ENCODE results near the gene HOXC5.
A peak's percentile ranks its signal among the peaks of the same experiment; 100 is the strongest.

Gene HOXC5

DNA sequence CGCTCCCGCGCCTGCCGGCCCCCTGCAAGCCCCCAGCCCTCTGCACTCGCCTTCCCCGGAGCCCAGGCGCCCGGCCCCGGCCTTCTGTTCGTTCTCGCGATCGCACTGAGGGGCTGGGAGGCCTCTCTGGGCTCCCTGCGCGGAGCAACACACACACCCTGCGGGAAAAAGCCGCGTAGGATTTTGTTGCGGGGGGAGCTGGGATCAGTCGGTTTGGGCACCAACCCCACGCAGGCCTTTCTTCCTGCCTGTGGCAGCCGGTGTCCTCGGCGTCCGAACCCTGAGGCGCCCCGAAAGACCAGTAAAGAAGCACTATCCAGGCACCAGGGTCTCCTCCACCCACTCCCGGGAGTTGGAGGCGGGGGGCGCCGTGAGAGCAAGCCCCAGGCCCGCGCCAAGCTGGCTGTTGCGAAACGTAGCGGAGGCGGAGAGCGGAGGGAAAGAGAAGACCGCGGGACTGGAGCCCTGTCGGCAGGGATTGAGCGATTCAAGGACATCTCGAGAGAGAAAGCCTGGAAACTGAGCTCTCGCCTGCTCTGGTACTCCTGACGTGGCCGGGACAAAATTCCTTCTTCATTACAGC, 1.9 kb upstream of the HOXC5 start:
- H3K9me3 ChIP-seq (replicated peaks; ENCODE audit: insufficient read depth, low read length): no peaks in the 10 kb centered on the region
- TF ChIP-seq, protein P1, sequence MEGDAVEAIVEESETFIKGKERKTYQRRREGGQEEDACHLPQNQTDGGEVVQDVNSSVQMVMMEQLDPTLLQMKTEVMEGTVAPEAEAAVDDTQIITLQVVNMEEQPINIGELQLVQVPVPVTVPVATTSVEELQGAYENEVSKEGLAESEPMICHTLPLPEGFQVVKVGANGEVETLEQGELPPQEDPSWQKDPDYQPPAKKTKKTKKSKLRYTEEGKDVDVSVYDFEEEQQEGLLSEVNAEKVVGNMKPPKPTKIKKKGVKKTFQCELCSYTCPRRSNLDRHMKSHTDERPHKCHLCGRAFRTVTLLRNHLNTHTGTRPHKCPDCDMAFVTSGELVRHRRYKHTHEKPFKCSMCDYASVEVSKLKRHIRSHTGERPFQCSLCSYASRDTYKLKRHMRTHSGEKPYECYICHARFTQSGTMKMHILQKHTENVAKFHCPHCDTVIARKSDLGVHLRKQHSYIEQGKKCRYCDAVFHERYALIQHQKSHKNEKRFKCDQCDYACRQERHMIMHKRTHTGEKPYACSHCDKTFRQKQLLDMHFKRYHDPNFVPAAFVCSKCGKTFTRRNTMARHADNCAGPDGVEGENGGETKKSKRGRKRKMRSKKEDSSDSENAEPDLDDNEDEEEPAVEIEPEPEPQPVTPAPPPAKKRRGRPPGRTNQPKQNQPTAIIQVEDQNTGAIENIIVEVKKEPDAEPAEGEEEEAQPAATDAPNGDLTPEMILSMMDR (IDR thresholded peaks at IDR 0.05; ENCODE audit: low read length): no peak
- TF ChIP-seq EZH2phosphoT487 (IDR thresholded peaks at IDR 0.05; ENCODE audit: low read length) (peak; percentile 87), EZH2 (optimal IDR thresholded peaks at IDR 0.05; ENCODE audit: low read depth, low read length) (peak; percentile 99)
- H3F3A ChIP-seq (ENCODE audit: insufficient read depth, low read length): no peaks in the 10 kb centered on the region
- H3K4me1 ChIP-seq (ENCODE audit: low read length): no peaks in the 10 kb centered on the region
- no peaks in the 10 kb centered on the region for H3K79me2 ChIP-seq (ENCODE audit: low read length)
- H2AFZ ChIP-seq (ENCODE audit: low read length): no peak overlapping the region
- no peaks in the 10 kb centered on the region for H3K36me3 ChIP-seq (replicated peaks; ENCODE audit: insufficient read depth, low read length)
- peaks cover 98% of the 10 kb centered on the region for H3K27me3 ChIP-seq (replicated peaks; ENCODE audit: insufficient read depth, low read length)
- no peaks in the 10 kb centered on the region for H4K20me1 ChIP-seq (ENCODE audit: insufficient read depth, low read length)
- H3K27ac ChIP-seq (ENCODE audit: low read length): no peak overlapping the region
- H3K9ac ChIP-seq (ENCODE audit: low read length): no peak overlapping the region
- H3K4me3 ChIP-seq (ENCODE audit: low read length): no peak overlapping the region
- DNase-seq: no peak
- H3K9me2 ChIP-seq (replicated peaks; ENCODE audit: insufficient read depth, low read length): no peaks in the 10 kb centered on the region
- H3K4me2 ChIP-seq (ENCODE audit: low read depth, low read length): no peak overlapping the region

DNA sequence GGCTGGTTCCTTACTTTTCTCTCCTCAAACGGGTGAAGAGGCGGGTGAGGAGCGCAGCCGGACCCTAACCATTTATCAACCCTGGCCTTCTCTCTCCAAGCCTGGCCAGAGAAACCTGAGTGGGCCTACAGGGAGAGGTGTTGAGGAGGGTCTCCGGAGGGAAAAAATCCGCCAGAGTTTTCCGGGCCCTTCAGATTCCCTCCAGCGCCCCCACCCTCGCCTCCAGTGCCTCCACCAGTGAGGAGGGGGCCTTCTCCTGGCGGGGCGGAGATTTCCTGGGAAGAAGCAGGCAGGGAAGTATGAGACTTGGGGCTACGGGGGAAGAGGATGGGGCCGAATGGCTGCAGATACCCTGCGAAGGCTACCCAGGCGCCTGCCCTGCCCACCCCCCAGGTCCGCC, 1.4 kb upstream of the HOXC5 start:
- no peak overlapping the region for H3K27ac ChIP-seq (ENCODE audit: low read length)
- no peak overlapping the region for H3K9ac ChIP-seq (ENCODE audit: low read length)
- H2AFZ ChIP-seq (ENCODE audit: low read length): no peak overlapping the region

DNA sequence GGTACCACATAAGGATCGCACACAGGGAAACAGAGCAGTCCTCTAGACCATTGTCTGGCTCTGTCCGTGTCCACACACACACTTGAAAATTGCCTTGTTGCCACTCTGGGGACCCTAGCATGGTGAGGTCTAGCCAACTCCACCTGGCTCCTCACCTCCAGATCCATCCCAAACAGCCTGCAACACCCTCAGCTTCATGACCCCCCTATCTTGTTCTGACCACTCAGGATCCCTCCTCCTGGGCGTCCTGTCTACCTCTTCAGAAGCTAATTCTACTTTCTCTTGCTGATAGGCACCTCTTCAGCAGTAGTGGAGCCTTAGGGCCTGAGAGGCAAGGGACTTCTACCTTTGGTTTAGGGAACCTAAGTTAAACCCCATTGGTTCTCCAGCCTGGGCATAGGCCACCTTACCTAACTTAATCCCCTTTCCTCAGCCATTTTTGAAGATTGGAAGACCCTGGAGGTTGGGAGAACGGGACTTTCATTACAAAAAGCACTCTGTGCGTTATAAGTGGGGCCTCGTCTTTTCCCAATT, 697 bp upstream of the HOXC5 start:
- Histone ChIP-seq H4K20me1 (ENCODE audit: insufficient read depth, low read length) (no peaks in the 10 kb centered on the region), H3K9ac (ENCODE audit: low read length) (no peak overlapping the region), H3K79me2 (ENCODE audit: low read length) (no peaks in the 10 kb centered on the region), H3K27ac (ENCODE audit: low read length) (no peak overlapping the region), H3K9me3 (replicated peaks; ENCODE audit: insufficient read depth, low read length) (no peaks in the 10 kb centered on the region), H3K4me2 (ENCODE audit: low read depth, low read length) (no peak overlapping the region), H3K27me3 (replicated peaks; ENCODE audit: insufficient read depth, low read length) (peaks cover 97% of the 10 kb centered on the region), H3K36me3 (replicated peaks; ENCODE audit: insufficient read depth, low read length) (no peaks in the 10 kb centered on the region), H3F3A (ENCODE audit: insufficient read depth, low read length) (no peaks in the 10 kb centered on the region), H3K4me3 (ENCODE audit: low read length) (no peak overlapping the region), H3K9me2 (replicated peaks; ENCODE audit: insufficient read depth, low read length) (no peaks in the 10 kb centered on the region), H2AFZ (ENCODE audit: low read length) (no peak overlapping the region), H3K4me1 (ENCODE audit: low read length) (no peaks in the 10 kb centered on the region)
- TF ChIP-seq EZH2 (optimal IDR thresholded peaks at IDR 0.05; ENCODE audit: low read depth, low read length): no peak
- TF ChIP-seq, protein P1 (IDR thresholded peaks at IDR 0.05; ENCODE audit: low read length): no peak
- no peak for TF ChIP-seq EZH2phosphoT487 (IDR thresholded peaks at IDR 0.05; ENCODE audit: low read length)
- no peak for DNase-seq

More for the DNA sequence above, 1.4 kb upstream of the HOXC5 start:
- DNase-seq: no peak
- H3K27me3 ChIP-seq (replicated peaks; ENCODE audit: insufficient read depth, low read length): peaks cover 98% of the 10 kb centered on the region
- no peaks in the 10 kb centered on the region for H3K4me1 ChIP-seq (ENCODE audit: low read length)
- no peaks in the 10 kb centered on the region for H3K9me3 ChIP-seq (replicated peaks; ENCODE audit: insufficient read depth, low read length)
- no peaks in the 10 kb centered on the region for H3F3A ChIP-seq (ENCODE audit: insufficient read depth, low read length)
- no peaks in the 10 kb centered on the region for H3K79me2 ChIP-seq (ENCODE audit: low read length)
- no peaks in the 10 kb centered on the region for H4K20me1 ChIP-seq (ENCODE audit: insufficient read depth, low read length)
- no peak overlapping the region for H3K4me2 ChIP-seq (ENCODE audit: low read depth, low read length)
- no peaks in the 10 kb centered on the region for H3K36me3 ChIP-seq (replicated peaks; ENCODE audit: insufficient read depth, low read length)
- H3K9me2 ChIP-seq (replicated peaks; ENCODE audit: insufficient read depth, low read length): no peaks in the 10 kb centered on the region
- TF ChIP-seq, protein P1 (IDR thresholded peaks at IDR 0.05; ENCODE audit: low read length): no peak
- no peak for TF ChIP-seq EZH2 (optimal IDR thresholded peaks at IDR 0.05; ENCODE audit: low read depth, low read length)
- no peak for TF ChIP-seq EZH2phosphoT487 (IDR thresholded peaks at IDR 0.05; ENCODE audit: low read length)
- no peak overlapping the region for H3K4me3 ChIP-seq (ENCODE audit: low read length)
